Measurements from ENCODE around the gene METTL6.

Gene METTL6

DNA sequence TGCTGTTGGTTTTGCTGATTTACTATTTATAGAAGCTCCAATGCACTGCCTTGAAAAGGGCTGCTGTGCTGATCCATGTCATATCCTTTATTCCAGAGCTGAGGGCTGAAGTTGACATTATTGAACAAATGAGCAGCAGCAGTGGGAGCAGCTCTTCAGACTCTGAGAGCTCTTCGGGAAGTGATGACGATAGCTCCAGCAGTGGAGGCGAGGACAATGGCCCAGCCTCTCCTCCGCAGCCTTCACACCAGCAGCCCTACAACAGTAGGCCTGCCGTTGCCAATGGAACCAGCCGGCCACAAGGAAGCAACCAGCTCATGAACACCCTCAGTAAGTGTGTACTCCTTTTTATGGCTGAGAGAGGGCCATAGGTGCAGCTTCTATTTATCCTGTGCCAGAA lies 8.9 kb upstream of the METTL6 start:
- TF ChIP-seq, protein P1, sequence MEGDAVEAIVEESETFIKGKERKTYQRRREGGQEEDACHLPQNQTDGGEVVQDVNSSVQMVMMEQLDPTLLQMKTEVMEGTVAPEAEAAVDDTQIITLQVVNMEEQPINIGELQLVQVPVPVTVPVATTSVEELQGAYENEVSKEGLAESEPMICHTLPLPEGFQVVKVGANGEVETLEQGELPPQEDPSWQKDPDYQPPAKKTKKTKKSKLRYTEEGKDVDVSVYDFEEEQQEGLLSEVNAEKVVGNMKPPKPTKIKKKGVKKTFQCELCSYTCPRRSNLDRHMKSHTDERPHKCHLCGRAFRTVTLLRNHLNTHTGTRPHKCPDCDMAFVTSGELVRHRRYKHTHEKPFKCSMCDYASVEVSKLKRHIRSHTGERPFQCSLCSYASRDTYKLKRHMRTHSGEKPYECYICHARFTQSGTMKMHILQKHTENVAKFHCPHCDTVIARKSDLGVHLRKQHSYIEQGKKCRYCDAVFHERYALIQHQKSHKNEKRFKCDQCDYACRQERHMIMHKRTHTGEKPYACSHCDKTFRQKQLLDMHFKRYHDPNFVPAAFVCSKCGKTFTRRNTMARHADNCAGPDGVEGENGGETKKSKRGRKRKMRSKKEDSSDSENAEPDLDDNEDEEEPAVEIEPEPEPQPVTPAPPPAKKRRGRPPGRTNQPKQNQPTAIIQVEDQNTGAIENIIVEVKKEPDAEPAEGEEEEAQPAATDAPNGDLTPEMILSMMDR (IDR thresholded peaks at IDR 0.05; ENCODE audit: low read depth, low read length): no peak
- Histone ChIP-seq H3K27ac (no peak overlapping the region), H3K4me3 (ENCODE audit: low read depth, low read length) (no peak overlapping the region), H3K36me3 (peaks cover 89% of the 10 kb centered on the region), H3K27me3 (ENCODE audit: insufficient read depth, low read depth, severe bottlenecking) (no peaks in the 10 kb centered on the region), H3K9me3 (ENCODE audit: severe bottlenecking) (no peaks in the 10 kb centered on the region)
- DNase-seq: no peak

DNA sequence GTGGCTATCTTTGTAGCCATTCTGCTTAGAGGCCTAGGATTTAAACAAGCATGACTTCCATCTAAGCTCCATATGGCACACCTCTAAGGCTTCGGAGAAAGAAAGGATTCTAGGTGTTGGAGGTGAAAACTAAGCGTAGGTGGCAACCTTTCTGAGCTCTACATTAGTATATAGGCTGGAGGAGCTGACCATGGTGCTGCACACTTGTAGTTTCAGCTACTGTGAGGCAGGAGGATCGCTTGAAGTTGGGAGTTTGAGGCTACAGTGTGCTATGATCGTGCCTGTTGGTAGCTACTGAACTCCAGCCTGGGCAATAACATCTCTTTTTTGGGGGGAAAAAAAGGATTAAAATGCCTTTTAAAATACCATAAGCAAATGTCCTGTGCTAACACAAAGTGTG lies 7.4 kb upstream of the METTL6 start:
- H3K9me3 ChIP-seq (ENCODE audit: severe bottlenecking): no peaks in the 10 kb centered on the region
- no peaks in the 10 kb centered on the region for H3K27me3 ChIP-seq (ENCODE audit: insufficient read depth, low read depth, severe bottlenecking)
- no peak overlapping the region for H3K4me3 ChIP-seq (ENCODE audit: low read depth, low read length)
- TF ChIP-seq, protein P1 (IDR thresholded peaks at IDR 0.05; ENCODE audit: low read depth, low read length): no peak
- no peak overlapping the region for H3K27ac ChIP-seq
- peaks cover 85% of the 10 kb centered on the region for H3K36me3 ChIP-seq
- DNase-seq: no peak

DNA sequence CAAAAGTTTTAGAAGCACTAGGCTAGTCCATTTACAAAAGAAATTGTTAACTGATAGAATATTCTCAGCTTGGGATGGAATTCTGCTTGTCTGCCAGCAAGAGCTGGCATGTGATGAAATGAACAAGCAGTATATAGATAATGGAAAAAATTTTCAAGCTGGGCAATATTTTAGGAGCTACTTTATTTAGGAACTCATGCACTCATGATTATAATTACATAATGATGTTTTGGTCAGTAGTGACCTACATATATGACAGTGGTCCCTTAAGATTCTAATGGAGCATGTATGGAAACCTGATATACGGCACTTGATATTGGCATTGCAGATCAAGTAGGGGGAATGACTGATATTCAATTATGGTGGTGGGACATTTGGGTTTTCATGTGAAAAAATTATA lies 6.2 kb upstream of the METTL6 start:
- Histone ChIP-seq H3K36me3 (peaks cover 74% of the 10 kb centered on the region), H3K27ac (no peak overlapping the region), H3K9me3 (ENCODE audit: severe bottlenecking) (no peaks in the 10 kb centered on the region), H3K27me3 (ENCODE audit: insufficient read depth, low read depth, severe bottlenecking) (no peaks in the 10 kb centered on the region), H3K4me3 (ENCODE audit: low read depth, low read length) (no peak overlapping the region)
- TF ChIP-seq, protein P1 (IDR thresholded peaks at IDR 0.05; ENCODE audit: low read depth, low read length): no peak
- DNase-seq: no peak

DNA sequence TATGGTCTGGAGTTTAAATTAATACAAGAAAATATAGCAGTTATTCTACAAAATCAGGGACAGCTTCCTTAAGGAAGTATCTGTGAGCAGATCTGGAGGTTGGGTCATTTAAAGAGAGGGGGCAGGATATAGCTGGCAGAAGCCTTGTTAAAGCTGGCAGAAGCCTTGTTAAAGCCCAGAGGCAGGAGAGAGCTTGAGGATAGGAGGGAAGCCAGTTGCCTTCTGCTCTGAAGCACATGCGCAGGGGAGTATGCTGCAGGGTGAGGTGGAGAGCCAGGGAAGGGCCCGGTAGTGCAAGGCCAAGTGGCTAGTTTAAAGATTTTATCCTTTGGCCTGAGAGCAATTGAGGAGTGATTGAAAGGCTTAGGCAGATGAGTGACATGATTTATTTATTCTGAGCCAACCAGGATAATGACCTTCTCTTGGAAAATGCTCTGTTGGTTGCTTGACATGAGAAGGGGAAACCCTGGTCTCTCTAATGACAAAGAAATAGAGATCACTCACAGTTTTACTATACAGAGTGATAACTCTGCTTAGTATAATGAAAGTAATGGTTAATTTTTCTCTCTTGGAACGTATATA lies 4.0 kb upstream of the METTL6 start:
- H3K27me3 ChIP-seq (ENCODE audit: insufficient read depth, low read depth, severe bottlenecking): no peaks in the 10 kb centered on the region
- H3K4me3 ChIP-seq (ENCODE audit: low read depth, low read length): no peak overlapping the region
- TF ChIP-seq, protein P1 (IDR thresholded peaks at IDR 0.05; ENCODE audit: low read depth, low read length): no peak
- no peak for DNase-seq
- no peak overlapping the region for H3K27ac ChIP-seq
- H3K36me3 ChIP-seq: peaks cover 56% of the 10 kb centered on the region
- no peaks in the 10 kb centered on the region for H3K9me3 ChIP-seq (ENCODE audit: severe bottlenecking)

DNA sequence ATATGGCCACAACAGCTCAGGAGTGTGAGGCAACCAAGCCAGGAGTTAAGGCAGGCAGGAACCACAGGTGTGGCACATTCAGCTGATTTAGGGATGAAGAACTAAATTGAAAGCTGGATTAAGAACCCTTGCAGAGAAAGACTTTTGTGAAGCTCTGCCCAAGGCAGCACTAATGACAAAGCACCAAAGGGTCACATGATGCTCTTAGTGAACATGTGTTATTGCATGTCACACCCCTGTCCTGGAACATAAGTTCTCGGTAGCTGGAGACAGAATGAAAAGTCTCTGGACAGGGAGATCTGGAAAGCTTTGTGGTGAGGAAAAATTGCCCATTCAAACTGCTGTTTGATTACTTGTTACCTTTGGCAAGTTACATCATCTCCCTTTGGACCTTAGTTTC lies 3.3 kb upstream of the METTL6 start:
- no peak for DNase-seq
- TF ChIP-seq, protein P1 (IDR thresholded peaks at IDR 0.05; ENCODE audit: low read depth, low read length): no peak
- no peak overlapping the region for H3K27ac ChIP-seq
- H3K36me3 ChIP-seq: peaks cover 56% of the 10 kb centered on the region
- H3K9me3 ChIP-seq (ENCODE audit: severe bottlenecking): no peaks in the 10 kb centered on the region
- H3K4me3 ChIP-seq (ENCODE audit: low read depth, low read length): no peak overlapping the region
- H3K27me3 ChIP-seq (ENCODE audit: insufficient read depth, low read depth, severe bottlenecking): no peaks in the 10 kb centered on the region

DNA sequence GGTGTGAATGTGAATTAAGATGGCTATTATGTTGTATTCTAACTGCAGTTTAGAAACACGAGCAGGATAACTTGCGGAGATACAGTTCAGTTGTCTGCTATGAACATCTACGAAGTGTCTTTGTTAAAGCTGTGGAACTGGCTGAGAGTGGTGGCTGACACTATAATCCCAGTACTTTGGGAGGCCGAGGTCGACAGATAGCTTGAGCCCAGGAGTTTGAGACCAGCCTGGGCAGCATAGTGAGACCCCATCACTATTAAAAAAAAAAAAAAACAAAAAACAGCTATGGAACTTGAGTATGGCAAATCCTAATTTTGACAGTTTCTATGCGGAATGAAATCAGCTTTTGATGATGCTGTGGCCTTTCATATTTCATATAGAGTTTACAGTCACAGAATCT lies 1.7 kb upstream of the METTL6 start:
- H3K36me3 ChIP-seq: peaks cover 56% of the 10 kb centered on the region
- TF ChIP-seq, protein P1 (IDR thresholded peaks at IDR 0.05; ENCODE audit: low read depth, low read length): no peak
- no peaks in the 10 kb centered on the region for H3K27me3 ChIP-seq (ENCODE audit: insufficient read depth, low read depth, severe bottlenecking)
- no peak for DNase-seq
- no peaks in the 10 kb centered on the region for H3K9me3 ChIP-seq (ENCODE audit: severe bottlenecking)
- no peak overlapping the region for H3K27ac ChIP-seq
- H3K4me3 ChIP-seq (ENCODE audit: low read depth, low read length): no peak overlapping the region

All from WERI-Rb-1 (cell line).